GM19193 (cell line): ENCODE measurements around the gene LIMS4.
"Not testable (repeated sequence)": the region's sequence is repeated elsewhere in the genome, so short reads cannot be mapped to it uniquely, and the experiment has no call there.

ENCODE experiments used
- POLR2A ChIP-seq: IDR thresholded peaks from 4 replicates; pipeline ENCODE4 v1.6.1; 2011; ENCODE audit not compliant: insufficient read depth, insufficient read length; ENCODE audit errors: extremely low read depth

Gene LIMS4, protein sequence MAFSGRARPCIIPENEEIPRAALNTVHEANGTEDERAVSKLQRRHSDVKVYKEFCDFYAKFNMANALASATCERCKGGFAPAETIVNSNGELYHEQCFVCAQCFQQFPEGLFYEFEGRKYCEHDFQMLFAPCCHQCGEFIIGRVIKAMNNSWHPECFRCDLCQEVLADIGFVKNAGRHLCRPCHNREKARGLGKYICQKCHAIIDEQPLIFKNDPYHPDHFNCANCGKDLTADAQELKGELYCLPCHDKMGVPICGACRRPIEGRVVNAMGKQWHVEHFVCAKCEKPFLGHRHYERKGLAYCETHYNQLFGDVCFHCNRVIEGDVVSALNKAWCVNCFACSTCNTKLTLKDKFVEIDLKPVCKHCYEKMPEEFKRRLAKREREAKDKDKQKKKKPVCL

DNA sequence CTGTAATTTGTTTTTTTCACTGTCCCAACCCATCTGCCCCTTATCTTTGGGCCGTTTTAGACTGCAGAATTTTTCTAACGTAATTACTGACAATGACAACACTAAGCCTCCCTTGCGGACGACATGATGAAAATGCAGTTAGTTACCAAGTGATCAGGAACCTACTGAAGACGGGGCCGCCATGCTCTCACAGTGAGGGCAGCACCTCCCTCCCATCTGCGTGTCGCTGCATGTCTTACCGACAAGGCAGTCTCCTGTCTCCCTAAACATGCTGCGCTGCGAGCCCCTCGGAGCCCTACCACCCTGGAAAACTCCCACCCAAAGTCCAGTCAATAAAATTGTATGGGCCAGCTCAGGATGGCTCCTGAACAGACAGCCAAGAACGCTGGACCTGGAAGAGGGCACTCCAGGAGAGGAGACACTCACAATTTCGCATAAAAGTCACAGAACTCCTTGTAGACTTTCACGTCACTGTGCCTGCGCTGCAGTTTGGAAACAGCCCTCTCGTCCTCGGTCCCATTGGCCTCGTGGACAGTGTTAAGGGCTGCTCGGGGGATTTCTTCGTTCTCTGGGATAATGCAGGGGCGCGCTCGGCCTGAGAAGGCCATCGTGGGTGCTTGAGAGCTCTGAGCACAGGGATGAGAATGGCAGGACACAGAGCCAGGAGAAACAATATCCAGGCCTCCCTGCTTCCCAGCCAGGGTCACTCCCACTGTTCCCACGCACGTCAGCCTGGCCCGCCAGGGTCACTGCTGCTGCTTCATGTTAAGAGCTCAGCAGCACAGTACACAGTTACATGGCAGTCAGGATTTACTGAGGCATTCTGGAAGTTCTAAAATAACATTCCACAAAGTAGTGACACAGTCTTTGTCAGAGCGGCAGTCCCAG is at the start of gene LIMS4:
Gene LIMS4 (minus strand): TSS at position 646 of the 888 bp plus-strand sequence. CDS start 38 bp downstream, at position 608.
- not testable (repeated sequence) for TF ChIP-seq POLR2A
